Stimulated activated CD8-positive, alpha-beta memory T cell treated with anti-CD3 and anti-CD28 coated beads, Interleukin-15, amount 100 ng/mL, for 4 hours (primary cell): Measurements from ENCODE around the gene PALLD.
"Not testable (repeated sequence)": the region's sequence is repeated elsewhere in the genome, so short reads cannot be mapped to it uniquely, and the experiment has no call there.

Source experiments
- DNase-seq, 2 donors: peaks; one replicate each; pipeline ENCODE4 v3.0.0-alpha.2; 2020; ENCODE audit warnings: low read depth in 2 of 2

Gene PALLD

GRCh38 chr4:168796362-168797106 lies 299.7 kb downstream of the PALLD start:
- DNase-seq = no peak

DNA sequence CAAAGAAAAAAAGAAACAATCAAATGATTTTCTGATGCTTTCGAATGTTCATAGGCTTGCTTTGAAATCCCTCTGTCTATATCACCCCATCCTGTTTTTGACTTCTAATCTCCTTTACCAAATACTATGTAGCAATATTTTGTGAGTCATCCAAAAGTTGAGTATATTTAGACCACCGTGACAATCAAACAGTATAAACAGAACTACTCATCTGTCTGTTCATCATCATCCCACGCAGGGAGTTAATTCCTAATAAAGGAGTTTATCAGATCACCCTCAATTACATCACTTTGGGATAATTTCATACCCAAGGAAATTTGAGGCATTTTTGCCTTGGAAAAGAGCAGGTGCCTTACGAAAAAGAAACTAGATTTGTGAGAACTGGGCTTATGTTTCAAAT lies 300.3 kb downstream of the PALLD start:
- no peak for DNase-seq

DNA sequence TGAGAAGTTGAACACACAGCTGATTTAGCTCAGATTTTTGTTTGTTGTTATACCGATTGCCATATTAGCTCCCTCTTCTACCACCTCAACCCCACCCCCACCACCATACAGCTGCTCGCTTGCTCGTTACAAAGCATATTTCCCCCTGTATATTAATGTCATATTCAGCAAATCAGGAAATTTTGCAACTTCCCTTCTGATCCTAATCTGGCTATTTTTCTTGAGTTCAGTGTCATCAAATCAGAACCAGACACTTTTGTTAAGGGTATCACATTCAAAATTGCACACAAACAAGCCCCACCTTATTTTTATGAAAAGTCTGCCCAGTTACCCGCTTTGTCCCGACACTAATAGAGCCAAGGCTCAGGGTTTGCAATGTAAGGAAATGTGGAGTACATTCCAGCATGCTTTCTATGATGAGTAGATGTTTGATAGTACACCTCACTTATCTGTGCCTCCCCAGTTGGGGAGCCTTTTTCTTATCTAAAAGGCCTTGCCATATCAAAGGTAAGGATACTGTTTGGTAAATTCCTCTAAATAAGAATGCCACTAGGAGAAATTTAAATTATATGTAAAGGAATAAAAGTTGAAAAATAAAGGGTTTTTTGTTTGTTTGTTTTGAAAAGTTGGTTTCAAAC lies 301.0 kb downstream of the PALLD start:
- DNase-seq = no peak

DNA sequence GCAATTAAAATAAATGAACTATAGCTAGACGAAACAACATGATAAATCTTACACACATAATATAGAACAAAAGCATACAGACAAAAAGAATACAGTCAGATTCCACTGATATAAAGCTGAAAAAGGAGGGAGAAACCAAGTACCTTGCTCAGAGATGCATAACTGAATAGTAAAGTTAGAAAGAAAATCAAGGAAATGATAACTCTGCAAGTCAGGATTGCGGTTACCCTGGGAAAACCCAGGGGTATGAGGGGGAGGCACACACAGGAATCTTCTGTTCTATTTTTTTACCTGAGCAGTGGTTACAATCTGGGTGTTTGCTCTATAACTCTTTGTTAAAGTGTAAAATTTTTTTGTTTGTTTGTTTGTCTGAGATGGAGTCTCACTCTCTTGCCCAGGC lies 304.1 kb downstream of the PALLD start:
- no peak for DNase-seq

DNA sequence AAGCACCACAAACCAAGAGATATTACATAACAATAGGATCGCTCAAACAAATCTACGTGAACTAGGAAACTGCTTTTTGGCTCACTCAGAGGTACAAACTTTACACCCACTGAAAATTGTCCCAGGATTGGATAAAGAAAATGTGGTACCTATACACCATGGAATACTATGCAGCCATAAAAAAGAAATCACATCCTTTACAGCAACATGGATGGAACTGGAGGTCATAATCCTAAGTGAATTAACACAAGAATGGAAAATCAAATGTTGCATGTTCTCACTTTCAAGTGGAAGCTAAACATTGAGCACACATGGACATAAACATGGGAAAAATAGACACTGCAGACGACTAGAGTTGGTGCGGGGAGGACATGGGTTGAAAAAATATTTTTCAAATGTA lies 305.4 kb downstream of the PALLD start:
- DNase-seq = no peak

DNA sequence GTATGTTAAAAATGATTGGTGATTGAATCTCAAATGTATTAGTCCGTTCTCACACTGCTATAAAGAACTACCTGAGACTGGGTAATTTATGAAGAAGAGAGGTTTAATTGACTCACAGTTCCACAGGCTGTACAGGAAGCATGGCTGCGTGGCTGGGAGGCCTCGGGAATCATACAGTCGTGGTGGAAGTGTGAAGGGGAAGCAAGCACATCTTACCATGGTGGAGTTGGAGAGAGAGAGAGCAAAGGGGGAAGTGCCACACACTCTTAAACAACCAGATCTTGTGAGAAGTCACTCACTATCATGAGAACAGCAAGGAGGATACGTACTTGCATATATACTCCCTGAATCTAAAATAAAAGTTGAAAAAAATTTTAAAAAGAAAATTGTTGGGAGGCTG lies 306.2 kb downstream of the PALLD start:
- not testable (repeated sequence) for DNase-seq

- DNase-seq = no peak
These were observed 306.9 kb downstream of the PALLD start for GRCh38 chr4:168803732-168804131.

DNA sequence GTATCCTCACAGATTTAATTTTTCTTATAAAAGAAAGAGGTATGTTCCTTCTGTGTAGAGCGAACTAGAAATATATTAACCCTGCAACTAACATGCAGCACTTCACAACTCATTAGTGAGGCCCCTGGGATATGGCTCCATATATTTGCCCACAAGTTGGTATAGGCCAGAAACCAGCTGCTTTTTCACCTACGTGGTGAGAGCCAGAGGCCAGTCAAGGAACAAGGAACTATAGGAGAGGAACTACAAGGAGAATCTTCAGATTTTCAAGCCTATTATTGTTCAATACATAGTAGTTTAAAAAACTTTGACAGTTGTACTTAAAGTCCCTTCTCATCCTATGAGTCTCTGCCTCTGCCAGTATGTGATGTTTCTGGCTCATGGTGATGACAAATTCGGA lies 307.3 kb downstream of the PALLD start:
- no peak for DNase-seq

- no peak for DNase-seq
These were observed 308.5 kb downstream of the PALLD start for GRCh38 chr4:168805341-168805740.

GRCh38 chr4:168806247-168806646 lies 309.4 kb downstream of the PALLD start:
- not testable (repeated sequence) for DNase-seq

DNA sequence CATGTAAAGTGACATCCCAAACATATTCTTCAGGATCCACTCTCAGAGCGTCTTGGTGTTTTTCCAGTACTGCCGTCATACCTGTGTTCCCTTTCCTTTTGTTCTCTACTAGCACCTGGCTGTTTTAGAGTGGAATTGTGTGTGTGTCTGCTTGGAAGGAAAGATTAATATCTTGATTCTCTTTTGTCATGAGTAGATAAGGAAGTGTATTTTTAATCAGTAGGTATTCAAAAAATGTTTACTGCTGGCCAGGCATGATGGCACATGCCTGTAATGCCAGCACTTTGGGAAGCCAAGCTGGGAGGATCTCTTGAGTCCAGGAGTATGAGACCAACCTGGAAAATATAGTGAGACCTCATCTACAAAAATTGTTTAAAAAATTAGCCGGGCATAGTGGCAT lies 314.4 kb downstream of the PALLD start:
- no peak for DNase-seq

GRCh38 chr4:168811786-168812651 lies 315.2 kb downstream of the PALLD start:
- DNase-seq = no peak

DNA sequence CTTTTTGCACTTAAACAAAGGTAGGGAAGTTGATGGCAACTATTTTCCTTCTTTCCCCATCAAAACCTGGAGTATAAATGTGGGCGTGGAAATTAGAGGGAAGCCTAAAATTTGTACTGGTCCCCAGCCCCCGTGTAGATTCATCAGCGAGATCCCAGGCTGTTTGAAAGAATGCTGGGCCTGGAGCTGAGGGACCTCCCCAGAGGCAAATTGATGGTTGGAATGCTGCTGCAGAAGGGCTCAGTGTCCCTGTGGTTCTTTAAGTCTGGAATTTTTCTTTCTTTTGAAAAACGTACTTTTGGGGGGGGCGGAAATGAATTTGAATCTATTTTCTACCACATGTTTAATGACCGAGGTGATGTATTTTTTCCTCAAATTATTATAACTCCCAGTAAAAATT lies 316.0 kb downstream of the PALLD start:
- no peak for DNase-seq

DNA sequence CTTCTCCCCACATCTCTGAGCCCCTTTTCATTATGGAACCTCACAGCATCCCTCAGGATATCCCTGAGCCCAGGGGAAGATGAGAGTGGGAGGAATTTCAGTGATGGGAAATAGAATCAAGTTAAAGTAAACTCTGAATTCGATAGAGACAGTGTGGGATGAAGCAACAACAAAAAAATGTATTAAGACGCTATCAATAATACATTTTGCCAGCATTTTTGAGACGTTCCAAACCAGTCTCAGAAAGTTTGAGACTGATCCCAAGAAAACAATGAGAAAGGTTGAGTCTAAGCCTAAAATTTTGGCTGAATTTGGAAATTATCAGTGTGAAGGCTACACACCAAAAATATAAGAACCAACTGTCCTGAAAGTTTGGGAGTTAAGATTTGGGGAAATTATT lies 317.0 kb downstream of the PALLD start:
- DNase-seq = no peak

- DNase-seq = no peak
These were observed 318.8 kb downstream of the PALLD start for GRCh38 chr4:168815379-168816345.

- no peak for DNase-seq
These were observed 320.5 kb downstream of the PALLD start for GRCh38 chr4:168817370-168817769.

- no peak for DNase-seq
These were observed 325.6 kb downstream of the PALLD start for GRCh38 chr4:168822481-168822880.

DNA sequence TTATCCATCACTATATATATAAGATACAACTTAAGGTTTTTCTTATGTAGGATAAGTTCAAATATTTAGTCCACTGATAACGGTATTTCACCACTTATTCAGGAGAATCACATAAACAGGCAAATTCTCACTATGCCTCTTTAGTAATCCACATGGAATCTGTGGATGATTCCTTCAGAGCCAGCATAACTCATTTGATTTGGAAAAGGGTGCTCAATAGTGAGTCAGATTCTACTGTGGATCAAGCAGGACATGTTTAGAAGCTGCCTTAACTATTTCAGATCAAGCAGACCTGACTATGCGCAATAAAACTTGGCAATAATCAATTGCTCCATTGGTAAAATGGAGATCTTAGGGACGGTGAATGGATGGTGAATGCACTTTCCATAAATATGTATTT lies 329.1 kb downstream of the PALLD start:
- DNase-seq = no peak

- DNase-seq = no peak
These were observed 329.8 kb downstream of the PALLD start for GRCh38 chr4:168826620-168827019.

GRCh38 chr4:168830777-168831512 lies 334.1 kb downstream of the PALLD start:
- DNase-seq = no peak

- no peak for DNase-seq
These were observed 334.7 kb downstream of the PALLD start for GRCh38 chr4:168831585-168831918.
